PC-3 (cell line): ENCODE results near the gene NR5A1.

Experiments used
- CTCF ChIP-seq: fragments of 300-600 bp; sonication (generic); conservative IDR thresholded peaks from 2 replicates; pipeline ENCODE4 v1.5.1; 2017; ENCODE audit warnings: antibody characterized with exemption, low read depth, mild to moderate bottlenecking, low read length
- EZH2phosphoT487 ChIP-seq: fragments of 300-600 bp; sonication (generic); IDR thresholded peaks from 2 replicates; pipeline ENCODE4 v1.6.1; 2018; ENCODE audit warnings: mild to moderate bottlenecking, antibody characterized with exemption, low read length, borderline replicate concordance

GRCh38 chr9:124511891-124512805 is 4.9 kb upstream of the NR5A1 start:
- TF ChIP-seq EZH2phosphoT487 (no peak), CTCF (no peak)
